Measurements from ENCODE around the gene RORC. TPM values are rescaled to one million over a fixed set of nuclear protein-coding genes. Genes with fewer than 3 reads are reported as not detected.

RORC gene
- total RNA-seq, 1 donor, result not detected

DNA sequence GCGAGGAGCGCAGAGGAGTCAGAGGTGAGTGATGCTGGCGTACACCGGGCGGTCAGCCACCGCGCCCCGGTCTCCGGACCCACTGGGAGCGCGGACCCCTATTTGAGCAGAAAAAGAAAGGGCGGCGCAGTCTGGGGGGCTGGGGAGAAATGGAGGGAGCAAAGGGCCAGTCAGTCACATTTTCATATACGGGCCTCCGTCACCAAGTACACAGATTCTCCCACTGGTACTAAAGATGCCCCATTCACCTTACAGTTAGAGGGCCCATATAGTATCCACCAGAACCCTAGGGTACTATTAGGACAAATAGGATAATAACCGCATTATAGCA is 7.4 kb upstream of the RORC start:
- H3K4me2 ChIP-seq (ENCODE audit: insufficient read depth, low read length), result peak overlapping the region; percentile 68
- H3K79me2 ChIP-seq (ENCODE audit: insufficient read depth, low read length), result no peaks in the 10 kb centered on the region
- H3K27ac ChIP-seq (ENCODE audit: low read depth, low read length), result no peak overlapping the region
- no peak overlapping the region for H2AFZ ChIP-seq (ENCODE audit: low read length)
- peaks cover 3% of the 10 kb centered on the region for H4K20me1 ChIP-seq (ENCODE audit: insufficient read depth, low read length)
- no peaks in the 10 kb centered on the region for H3K9me3 ChIP-seq (ENCODE audit: low read depth, low read length)
- no peak for DNase-seq (ENCODE audit: insufficient read length, low spot score, missing footprints)
- H3K36me3 ChIP-seq (ENCODE audit: insufficient read depth, low read length), result no peaks in the 10 kb centered on the region
- H3K4me3 ChIP-seq (ENCODE audit: insufficient read depth, low read length), result no peak overlapping the region
- TF ChIP-seq, protein P1, sequence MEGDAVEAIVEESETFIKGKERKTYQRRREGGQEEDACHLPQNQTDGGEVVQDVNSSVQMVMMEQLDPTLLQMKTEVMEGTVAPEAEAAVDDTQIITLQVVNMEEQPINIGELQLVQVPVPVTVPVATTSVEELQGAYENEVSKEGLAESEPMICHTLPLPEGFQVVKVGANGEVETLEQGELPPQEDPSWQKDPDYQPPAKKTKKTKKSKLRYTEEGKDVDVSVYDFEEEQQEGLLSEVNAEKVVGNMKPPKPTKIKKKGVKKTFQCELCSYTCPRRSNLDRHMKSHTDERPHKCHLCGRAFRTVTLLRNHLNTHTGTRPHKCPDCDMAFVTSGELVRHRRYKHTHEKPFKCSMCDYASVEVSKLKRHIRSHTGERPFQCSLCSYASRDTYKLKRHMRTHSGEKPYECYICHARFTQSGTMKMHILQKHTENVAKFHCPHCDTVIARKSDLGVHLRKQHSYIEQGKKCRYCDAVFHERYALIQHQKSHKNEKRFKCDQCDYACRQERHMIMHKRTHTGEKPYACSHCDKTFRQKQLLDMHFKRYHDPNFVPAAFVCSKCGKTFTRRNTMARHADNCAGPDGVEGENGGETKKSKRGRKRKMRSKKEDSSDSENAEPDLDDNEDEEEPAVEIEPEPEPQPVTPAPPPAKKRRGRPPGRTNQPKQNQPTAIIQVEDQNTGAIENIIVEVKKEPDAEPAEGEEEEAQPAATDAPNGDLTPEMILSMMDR (IDR thresholded peaks at IDR 0.05; ENCODE audit: extremely low read depth, low read depth, low read length), result no peak
- peaks cover 26% of the 10 kb centered on the region for H3K4me1 ChIP-seq (ENCODE audit: insufficient read depth, low read length)
- H3K27me3 ChIP-seq (ENCODE audit: insufficient read depth, low read length), result peaks cover 48% of the 10 kb centered on the region

DNA sequence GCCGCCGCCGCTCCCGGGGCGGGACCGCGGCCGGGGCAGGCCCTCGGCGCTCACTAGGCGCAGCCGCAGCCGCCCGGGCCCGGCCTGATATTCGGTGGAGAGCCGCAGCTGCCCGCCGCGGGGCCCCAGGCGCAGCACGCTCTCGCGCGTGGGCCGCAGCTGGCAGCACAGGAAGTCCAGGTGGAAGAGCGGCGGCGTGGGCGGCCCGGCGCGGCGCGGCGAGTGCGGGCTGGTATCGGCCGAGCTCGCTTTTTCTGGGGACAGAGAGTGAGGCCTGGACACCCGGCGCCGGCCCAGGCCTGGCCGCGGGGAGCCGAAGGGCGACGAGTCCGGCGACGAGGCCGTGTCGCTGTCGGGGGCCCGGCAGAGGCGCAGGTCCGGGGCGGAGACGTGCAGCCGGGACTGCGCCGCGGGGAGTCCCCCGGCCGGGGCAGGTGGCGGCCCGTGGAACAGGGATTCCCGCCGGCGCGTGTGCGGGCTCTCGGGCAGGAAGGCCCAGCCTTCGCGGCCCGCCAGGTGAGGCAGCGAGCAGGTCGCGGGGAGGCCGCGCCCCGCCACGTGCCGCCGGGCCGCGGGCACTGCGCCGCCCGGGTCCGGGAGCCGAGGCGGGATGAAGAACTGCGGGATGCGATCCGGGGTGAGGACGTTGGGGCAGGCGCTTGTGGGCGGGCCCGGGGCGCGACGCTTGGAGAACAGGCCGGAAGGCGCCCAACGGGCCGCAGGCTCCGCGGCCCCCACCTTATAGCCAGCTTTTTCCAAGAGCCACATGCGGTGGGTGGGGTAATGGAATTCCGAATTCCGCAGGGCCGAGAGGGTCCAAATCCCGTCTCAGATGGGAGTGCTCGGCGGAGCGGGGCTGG is 6.8 kb upstream of the RORC start:
- H3K4me1 ChIP-seq (ENCODE audit: insufficient read depth, low read length), result peaks cover 26% of the 10 kb centered on the region
- peak overlapping the region; percentile 22 for H3K4me3 ChIP-seq (ENCODE audit: insufficient read depth, low read length)
- no peak overlapping the region for H3K27ac ChIP-seq (ENCODE audit: low read depth, low read length)
- H3K36me3 ChIP-seq (ENCODE audit: insufficient read depth, low read length), result no peaks in the 10 kb centered on the region
- peak; percentile 93 for DNase-seq (ENCODE audit: insufficient read length, low spot score, missing footprints)
- peaks cover 48% of the 10 kb centered on the region for H3K27me3 ChIP-seq (ENCODE audit: insufficient read depth, low read length)
- peaks cover 3% of the 10 kb centered on the region for H4K20me1 ChIP-seq (ENCODE audit: insufficient read depth, low read length)
- H3K9me3 ChIP-seq (ENCODE audit: low read depth, low read length), result no peaks in the 10 kb centered on the region
- no peaks in the 10 kb centered on the region for H3K79me2 ChIP-seq (ENCODE audit: insufficient read depth, low read length)
- TF ChIP-seq, protein P1 (IDR thresholded peaks at IDR 0.05; ENCODE audit: extremely low read depth, low read depth, low read length), result no peak
- H3K4me2 ChIP-seq (ENCODE audit: insufficient read depth, low read length), result peak overlapping the region; percentile 9
- H2AFZ ChIP-seq (ENCODE audit: low read length), result no peak overlapping the region

DNA sequence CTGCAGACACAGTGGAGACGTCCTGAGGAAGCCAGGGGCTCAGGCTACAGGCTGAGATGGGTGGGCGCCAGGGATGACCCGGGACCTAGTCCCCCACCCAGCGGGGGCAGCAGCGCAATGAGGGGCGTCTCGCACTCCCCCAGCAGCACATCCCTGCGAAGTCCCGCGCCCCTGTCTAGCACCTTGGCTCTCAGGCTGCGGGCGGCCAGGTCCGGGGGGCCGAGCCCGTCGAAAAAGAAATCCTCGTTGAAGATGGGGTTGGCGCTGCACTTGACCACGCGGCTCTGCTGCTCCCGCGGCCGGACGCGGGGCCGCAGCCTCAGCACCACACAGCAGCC is 6.3 kb upstream of the RORC start:
- Histone ChIP-seq H4K20me1 (ENCODE audit: insufficient read depth, low read length) (peaks cover 3% of the 10 kb centered on the region), H2AFZ (ENCODE audit: low read length) (no peak overlapping the region), H3K27me3 (ENCODE audit: insufficient read depth, low read length) (peaks cover 48% of the 10 kb centered on the region), H3K79me2 (ENCODE audit: insufficient read depth, low read length) (no peaks in the 10 kb centered on the region), H3K4me3 (ENCODE audit: insufficient read depth, low read length) (no peak overlapping the region), H3K27ac (ENCODE audit: low read depth, low read length) (no peak overlapping the region), H3K9me3 (ENCODE audit: low read depth, low read length) (no peaks in the 10 kb centered on the region), H3K36me3 (ENCODE audit: insufficient read depth, low read length) (no peaks in the 10 kb centered on the region), H3K4me2 (ENCODE audit: insufficient read depth, low read length) (no peak overlapping the region), H3K4me1 (ENCODE audit: insufficient read depth, low read length) (peaks cover 26% of the 10 kb centered on the region)
- TF ChIP-seq, protein P1 (IDR thresholded peaks at IDR 0.05; ENCODE audit: extremely low read depth, low read depth, low read length), result no peak
- no peak for DNase-seq (ENCODE audit: insufficient read length, low spot score, missing footprints)

DNA sequence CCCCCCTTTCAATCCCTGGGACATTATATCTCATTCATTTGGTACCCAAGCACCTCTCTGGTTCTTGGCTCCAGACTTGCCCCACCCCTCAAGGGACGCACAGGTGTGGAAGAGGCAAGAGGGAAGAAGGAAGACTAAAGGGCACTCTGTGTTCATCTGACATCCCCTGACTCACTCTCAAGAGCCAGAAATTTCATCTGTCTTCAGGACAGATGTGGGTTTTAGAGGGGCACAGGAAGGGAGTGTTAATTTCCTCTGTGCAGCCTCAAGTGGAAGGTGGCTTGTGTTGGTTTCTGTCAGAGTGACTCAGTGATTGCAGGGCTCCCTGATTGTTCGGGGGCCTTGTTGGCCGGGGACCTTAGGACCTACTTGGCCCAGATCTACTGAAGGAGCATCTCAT is 5.6 kb upstream of the RORC start:
- TF ChIP-seq, protein P1 (IDR thresholded peaks at IDR 0.05; ENCODE audit: extremely low read depth, low read depth, low read length), result no peak
- no peak overlapping the region for H3K27ac ChIP-seq (ENCODE audit: low read depth, low read length)
- no peak for DNase-seq (ENCODE audit: insufficient read length, low spot score, missing footprints)
- no peak overlapping the region for H2AFZ ChIP-seq (ENCODE audit: low read length)
- H3K4me2 ChIP-seq (ENCODE audit: insufficient read depth, low read length), result no peak overlapping the region
- H3K36me3 ChIP-seq (ENCODE audit: insufficient read depth, low read length), result no peaks in the 10 kb centered on the region
- H3K27me3 ChIP-seq (ENCODE audit: insufficient read depth, low read length), result peaks cover 49% of the 10 kb centered on the region
- H4K20me1 ChIP-seq (ENCODE audit: insufficient read depth, low read length), result peaks cover 3% of the 10 kb centered on the region
- H3K4me1 ChIP-seq (ENCODE audit: insufficient read depth, low read length), result peaks cover 26% of the 10 kb centered on the region
- no peak overlapping the region for H3K4me3 ChIP-seq (ENCODE audit: insufficient read depth, low read length)
- H3K79me2 ChIP-seq (ENCODE audit: insufficient read depth, low read length), result no peaks in the 10 kb centered on the region
- no peaks in the 10 kb centered on the region for H3K9me3 ChIP-seq (ENCODE audit: low read depth, low read length)

Data from osteoblast (primary cell).